Measurements from ENCODE around the gene GNB1.

The GNB1 gene

GRCh38 chr1:1918901-1919303, 28.0 kb upstream of the GNB1 start, which contains the start of gene TMEM52:
TSS of gene TMEM52 (minus strand) at chr1:1919279. CDS start at chr1:1919265, 14 bp downstream.
- Histone ChIP-seq H3K9me3 (no peaks in the 10 kb centered on the region), H3K4me3 (peak within 1 kb of the TSS; percentile 75), H4K20me1 (no peaks in the 10 kb centered on the region), H3K9ac (peak within 1 kb of the TSS; percentile 71), H3K4me2 (peak within 1 kb of the TSS; percentile 95), H3K27ac (peak within 1 kb of the TSS; percentile 71), H3K36me3 (no peaks in the 10 kb centered on the region), H3K27me3 (0 out of 2 replicates have a peak, but pooled peaks cover 7% of the 10 kb centered on the region), H3K4me1 (peaks cover 74% of the 10 kb centered on the region)
- no peak for TF ChIP-seq Cebpa-rat (IDR thresholded peaks at IDR 0.05)

- H3K4me2 ChIP-seq = peak overlapping the region; percentile 95
- TF ChIP-seq Cebpa-rat (IDR thresholded peaks at IDR 0.05) = no peak
Observed at GRCh38 chr1:1917995-1918900, 27.4 kb upstream of the GNB1 start.

GRCh38 chr1:1917304-1917976, 26.6 kb upstream of the GNB1 start:
- no peak overlapping the region for H3K9ac ChIP-seq
- no peak for TF ChIP-seq Cebpa-rat (IDR thresholded peaks at IDR 0.05)

More at GRCh38 chr1:1917995-1918900, 27.4 kb upstream of the GNB1 start:
- Histone ChIP-seq H3K4me1 (peaks cover 73% of the 10 kb centered on the region), H4K20me1 (no peaks in the 10 kb centered on the region), H3K27me3 (0 out of 2 replicates have a peak, but pooled peaks cover 7% of the 10 kb centered on the region), H3K9ac (peak overlapping the region; percentile 71), H3K36me3 (no peaks in the 10 kb centered on the region), H3K9me3 (no peaks in the 10 kb centered on the region), H3K4me3 (peak overlapping the region; percentile 75), H3K27ac (peak overlapping the region; percentile 71)

GRCh38 chr1:1916851-1917251, 26.0 kb upstream of the GNB1 start:
- H4K20me1 ChIP-seq = no peaks in the 10 kb centered on the region

More at GRCh38 chr1:1917304-1917976, 26.6 kb upstream of the GNB1 start:
- Histone ChIP-seq H3K4me3 (no peak overlapping the region), H3K4me1 (peaks cover 66% of the 10 kb centered on the region), H3K27ac (no peak overlapping the region), H3K36me3 (no peaks in the 10 kb centered on the region), H3K9me3 (no peaks in the 10 kb centered on the region), H4K20me1 (no peaks in the 10 kb centered on the region), H3K4me2 (peak overlapping the region; percentile 95), H3K27me3 (0 out of 2 replicates have a peak, but pooled peaks cover 7% of the 10 kb centered on the region)

GRCh38 chr1:1915911-1916840, 25.3 kb upstream of the GNB1 start:
- no peaks in the 10 kb centered on the region for H3K36me3 ChIP-seq
- TF ChIP-seq Cebpa-rat (IDR thresholded peaks at IDR 0.05) = no peak
- H3K4me3 ChIP-seq = no peak overlapping the region
- no peak overlapping the region for H3K9ac ChIP-seq
- no peak overlapping the region for H3K4me2 ChIP-seq
- H3K27ac ChIP-seq = no peak overlapping the region
- H3K27me3 ChIP-seq = 0 out of 2 replicates have a peak, but pooled peaks cover 7% of the 10 kb centered on the region
- peaks cover 53% of the 10 kb centered on the region for H3K4me1 ChIP-seq
- H4K20me1 ChIP-seq = no peaks in the 10 kb centered on the region
- H3K9me3 ChIP-seq = no peaks in the 10 kb centered on the region

More at GRCh38 chr1:1916851-1917251, 26.0 kb upstream of the GNB1 start:
- Histone ChIP-seq H3K4me2 (no peak overlapping the region), H3K27ac (no peak overlapping the region), H3K4me3 (no peak overlapping the region), H3K4me1 (peaks cover 60% of the 10 kb centered on the region), H3K27me3 (0 out of 2 replicates have a peak, but pooled peaks cover 7% of the 10 kb centered on the region), H3K36me3 (no peaks in the 10 kb centered on the region), H3K9ac (no peak overlapping the region), H3K9me3 (no peaks in the 10 kb centered on the region)
- TF ChIP-seq Cebpa-rat (IDR thresholded peaks at IDR 0.05) = no peak

GRCh38 chr1:1914971-1915692, 24.2 kb upstream of the GNB1 start, which contains the start of gene CALML6:
TSS of gene CALML6 (plus strand) at chr1:1915260. CDS start at chr1:1915281, 21 bp downstream.
- Histone ChIP-seq H3K27ac (no peak within 1 kb of the TSS), H3K4me2 (no peak within 1 kb of the TSS)

GRCh38 chr1:1914101-1914970, 23.4 kb upstream of the GNB1 start:
- Histone ChIP-seq H3K4me2 (no peak overlapping the region), H3K4me1 (peaks cover 53% of the 10 kb centered on the region), H3K36me3 (no peaks in the 10 kb centered on the region), H3K4me3 (no peak overlapping the region), H3K9me3 (no peaks in the 10 kb centered on the region), H3K27ac (no peak overlapping the region), H4K20me1 (no peaks in the 10 kb centered on the region), H3K27me3 (0 out of 2 replicates have a peak, but pooled peaks cover 7% of the 10 kb centered on the region), H3K9ac (no peak overlapping the region)
- TF ChIP-seq Cebpa-rat (IDR thresholded peaks at IDR 0.05) = no peak

More at GRCh38 chr1:1914971-1915692, 24.2 kb upstream of the GNB1 start, which contains the start of gene CALML6:
- H3K9ac ChIP-seq = no peak within 1 kb of the TSS
- H3K9me3 ChIP-seq = no peaks in the 10 kb centered on the region
- H3K36me3 ChIP-seq = no peaks in the 10 kb centered on the region
- no peak for TF ChIP-seq Cebpa-rat (IDR thresholded peaks at IDR 0.05)
- H3K27me3 ChIP-seq = 0 out of 2 replicates have a peak, but pooled peaks cover 7% of the 10 kb centered on the region
- H3K4me3 ChIP-seq = no peak within 1 kb of the TSS
- no peaks in the 10 kb centered on the region for H4K20me1 ChIP-seq
- H3K4me1 ChIP-seq = peaks cover 52% of the 10 kb centered on the region
